ENCODE data around the gene SHANK2.

SHANK2 gene

GRCh38 chr11:71221201-71221600 lies 31.2 kb downstream of the SHANK2 start:
- TF ChIP-seq CTCF (IDR thresholded peaks at IDR 0.05; ENCODE audit: insufficient read depth, low read depth, low read length, missing control alignments), result no peak
- H3K4me3 ChIP-seq (ENCODE audit: low read depth, low read length), result no peak overlapping the region
- no peak for DNase-seq (ENCODE audit: low read depth)

GRCh38 chr11:71218789-71219499 lies 33.4 kb downstream of the SHANK2 start:
- no peak for TF ChIP-seq CTCF (IDR thresholded peaks at IDR 0.05; ENCODE audit: insufficient read depth, low read depth, low read length, missing control alignments)

GRCh38 chr11:71215425-71215965 lies 36.9 kb downstream of the SHANK2 start:
- H3K4me3 ChIP-seq (ENCODE audit: low read depth, low read length), result no peak overlapping the region
- no peak for TF ChIP-seq CTCF (IDR thresholded peaks at IDR 0.05; ENCODE audit: insufficient read depth, low read depth, low read length, missing control alignments)
- DNase-seq (ENCODE audit: low read depth), result no peak

More at GRCh38 chr11:71218789-71219499, 33.4 kb downstream of the SHANK2 start:
- no peak for DNase-seq (ENCODE audit: low read depth)
- no peak overlapping the region for H3K4me3 ChIP-seq (ENCODE audit: low read depth, low read length)

- no peak for TF ChIP-seq CTCF (IDR thresholded peaks at IDR 0.05; ENCODE audit: insufficient read depth, low read depth, low read length, missing control alignments)
- H3K4me3 ChIP-seq (ENCODE audit: low read depth, low read length), result no peak overlapping the region
- no peak for DNase-seq (ENCODE audit: low read depth)
Measured at GRCh38 chr11:71214553-71215424, 37.6 kb downstream of the SHANK2 start.

- DNase-seq (ENCODE audit: low read depth), result no peak
- H3K4me3 ChIP-seq (ENCODE audit: low read depth, low read length), result no peak overlapping the region
- no peak for TF ChIP-seq CTCF (IDR thresholded peaks at IDR 0.05; ENCODE audit: insufficient read depth, low read depth, low read length, missing control alignments)
Measured at GRCh38 chr11:71213696-71214552, 38.5 kb downstream of the SHANK2 start.

- DNase-seq (ENCODE audit: low read depth), result no peak
- no peak overlapping the region for H3K4me3 ChIP-seq (ENCODE audit: low read depth, low read length)
- TF ChIP-seq CTCF (IDR thresholded peaks at IDR 0.05; ENCODE audit: insufficient read depth, low read depth, low read length, missing control alignments), result no peak
Measured at GRCh38 chr11:71212871-71213559, 39.4 kb downstream of the SHANK2 start.
